Measurements from ENCODE around the gene APBB1IP. TPM values are rescaled to one million over a fixed set of nuclear protein-coding genes. Genes with fewer than 3 reads are reported as not detected.

The APBB1IP gene
- total and polyA plus RNA-seq, 9 of the 15 experiments (the other 6 are each of a cell fraction or from before 2014, with no cell fraction given) = 0.03 to 0.11 (median 0.06) TPM; not detected in 4

DNA sequence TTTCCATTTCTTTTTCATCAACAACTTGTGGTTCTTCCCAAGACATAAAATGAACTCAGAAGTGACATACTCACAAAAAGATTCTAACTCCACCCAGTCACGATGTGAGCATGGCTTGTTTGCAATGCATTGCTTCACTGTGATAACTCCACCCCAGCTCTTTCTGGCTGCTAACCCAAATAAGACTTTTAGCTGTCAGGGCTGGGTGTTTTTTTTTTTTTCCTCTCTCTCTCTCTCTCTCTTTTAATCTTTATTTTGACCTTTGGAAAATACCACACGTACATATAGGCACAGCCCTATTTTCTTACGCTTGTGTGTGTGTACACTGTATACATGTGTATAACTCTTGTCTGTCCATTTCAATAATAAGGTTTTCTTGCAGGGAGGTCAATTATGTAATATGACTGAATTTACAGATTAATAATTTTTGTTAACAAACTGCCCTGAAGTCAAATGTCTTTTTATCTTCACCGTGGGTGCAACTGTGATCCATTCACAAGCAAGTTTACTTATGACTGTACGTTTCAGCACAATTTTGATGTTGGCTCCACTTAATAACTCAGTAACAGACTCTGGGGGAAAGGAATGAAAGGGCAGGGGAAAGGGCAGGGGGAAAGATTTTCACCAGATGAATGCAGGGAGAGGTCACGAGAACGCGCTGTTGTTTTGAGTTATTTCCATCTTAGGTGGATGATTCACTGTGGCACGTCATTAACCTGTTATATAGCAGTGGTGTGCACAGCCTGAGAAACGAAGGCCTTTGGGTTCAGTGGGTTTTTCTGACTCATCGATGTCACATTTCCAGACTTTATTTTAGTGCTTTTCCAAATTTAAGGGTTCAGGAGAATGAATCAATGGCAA, 49.1 kb downstream of the APBB1IP start:
- no peak overlapping the region for H3K4me3 ChIP-seq
- no peak overlapping the region for H3K4me2 ChIP-seq (ENCODE audit: insufficient read depth, low read length)
- H3K9ac ChIP-seq (ENCODE audit: insufficient read depth in 1 of 2, low read depth in 2 of 2, low read length in 2 of 2) = no peak overlapping the region
- no peak for ATAC-seq
- no peaks in the 10 kb centered on the region for H3K9me3 ChIP-seq (replicated peaks; ENCODE audit: control insufficient read depth, insufficient read depth, low read depth, low read length)
- no peaks in the 10 kb centered on the region for H3K9me1 ChIP-seq (ENCODE audit: control insufficient read depth, insufficient read depth, low read length)
- WGBS (ENCODE audit: insufficient coverage, low coverage, missing lambda C conversion rate) = under 1% methylated on average over 11 of the region's 11 CpGs
- no peaks in the 10 kb centered on the region for H3K4me1 ChIP-seq (replicated peaks in 1 of 2; ENCODE audit: control insufficient read depth in 2 of 2, insufficient read depth in 2 of 2, low read length in 2 of 2)
- no peaks in the 10 kb centered on the region for H3K36me3 ChIP-seq (ENCODE audit: control insufficient read depth, insufficient read depth, low read length)
- intact Hi-C loops (cut with micrococcal nuclease) (no loop called here), in situ Hi-C loops (cut with MboI) (no loop called here)
- TF ChIP-seq RBM39 (optimal IDR thresholded peaks at IDR 0.05; ENCODE audit: low read depth, low read length) = no peak
- TF ChIP-seq FOSL1 (tag; conservative IDR thresholded peaks at IDR 0.05) = peak; percentile 34; the same call in 1 of the 2 replicates
- no peak for TF ChIP-seq NR2F6 (CRISPR knock-in tag; IDR thresholded peaks at IDR 0.05)
- no peak overlapping the region for H2AFZ ChIP-seq (ENCODE audit: low read depth, low read length)
- no peaks in the 10 kb centered on the region for H3K79me2 ChIP-seq (ENCODE audit: control insufficient read depth, insufficient read depth, low read length)
- no peak for DNase-seq (ENCODE audit: extremely low read depth in 1 of 4, low spot score in 3 of 4)
- no peak overlapping the region for H3K27ac ChIP-seq (ENCODE audit: extremely low read depth, low read depth, low read length)
- H3K27me3 ChIP-seq (ENCODE audit: control insufficient read depth in 2 of 2, insufficient read depth in 2 of 2, low read length in 2 of 2) = 0 out of 5 replicates have a peak, but pooled peaks cover 0 to 3% of the 10 kb centered on the region in 2 experiments
- H4K20me1 ChIP-seq (replicated peaks; ENCODE audit: control insufficient read depth, insufficient read depth, low read length) = no peaks in the 10 kb centered on the region
- CTCF ChIA-PET (ENCODE audit: low intra/inter-chr PET ratio) = no interaction called here
- BruUV-seq (replicated peaks) = no TSS peak
- POLR2A ChIA-PET = no interaction called here
- FAIRE-seq = no peak

DNA sequence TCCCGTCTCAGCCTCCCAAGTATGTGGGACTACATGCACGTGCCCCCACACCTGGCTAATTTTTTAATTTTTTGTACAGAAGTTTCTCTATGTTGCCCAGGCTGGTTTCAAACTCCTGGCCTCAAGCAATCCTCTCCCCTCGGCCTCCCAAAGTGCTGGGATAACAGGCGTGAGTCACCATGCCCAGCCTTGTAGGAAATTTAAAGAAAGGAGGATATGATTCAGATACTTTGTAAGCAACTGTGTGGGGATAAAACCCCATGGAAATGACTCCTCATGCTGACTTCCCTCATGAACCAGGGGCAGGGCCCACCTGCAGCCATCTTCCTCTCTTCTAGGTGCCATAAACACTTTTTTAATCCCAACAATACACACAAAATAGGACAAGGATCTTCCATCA, 50.2 kb downstream of the APBB1IP start:
- intact Hi-C loops (cut with micrococcal nuclease) (no loop called here), in situ Hi-C loops (cut with MboI) (no loop called here)
- ChIA-PET POLR2A (no interaction called here), CTCF (ENCODE audit: low intra/inter-chr PET ratio) (no interaction called here)
- no peaks in the 10 kb centered on the region for H3K36me3 ChIP-seq (ENCODE audit: control insufficient read depth, insufficient read depth, low read length)
- H3K4me1 ChIP-seq (replicated peaks in 1 of 2; ENCODE audit: control insufficient read depth in 2 of 2, insufficient read depth in 2 of 2, low read length in 2 of 2) = no peaks in the 10 kb centered on the region
- FAIRE-seq (no peak), ATAC-seq (no peak), DNase-seq (ENCODE audit: extremely low read depth in 1 of 4, low spot score in 3 of 4) (no peak)
- no peak overlapping the region for H3K27ac ChIP-seq (ENCODE audit: extremely low read depth, low read depth, low read length)
- H3K9me1 ChIP-seq (ENCODE audit: control insufficient read depth, insufficient read depth, low read length) = no peaks in the 10 kb centered on the region
- no peaks in the 10 kb centered on the region for H4K20me1 ChIP-seq (replicated peaks; ENCODE audit: control insufficient read depth, insufficient read depth, low read length)
- no peak overlapping the region for H3K4me2 ChIP-seq (ENCODE audit: insufficient read depth, low read length)
- no peaks in the 10 kb centered on the region for H3K79me2 ChIP-seq (ENCODE audit: control insufficient read depth, insufficient read depth, low read length)
- 0 out of 5 replicates have a peak, but pooled peaks cover 0 to 3% of the 10 kb centered on the region in 2 experiments for H3K27me3 ChIP-seq (ENCODE audit: control insufficient read depth in 2 of 2, insufficient read depth in 2 of 2, low read length in 2 of 2)
- BruUV-seq (replicated peaks) = no TSS peak
- 0% methylated on average over 4 of the region's 4 CpGs for WGBS (ENCODE audit: insufficient coverage, low coverage, missing lambda C conversion rate)
- no peak overlapping the region for H2AFZ ChIP-seq (ENCODE audit: low read depth, low read length)
- no peak overlapping the region for H3K4me3 ChIP-seq
- H3K9me3 ChIP-seq (replicated peaks; ENCODE audit: control insufficient read depth, insufficient read depth, low read depth, low read length) = no peaks in the 10 kb centered on the region
- no peak overlapping the region for H3K9ac ChIP-seq (ENCODE audit: insufficient read depth in 1 of 2, low read depth in 2 of 2, low read length in 2 of 2)
- TF ChIP-seq RBM15 (IDR thresholded peaks at IDR 0.05; ENCODE audit: insufficient read depth, low read length) (no peak), MAFF (IDR thresholded peaks at IDR 0.05; ENCODE audit: low read length) (no peak), ZBTB17 (CRISPR knock-in tag; IDR thresholded peaks at IDR 0.05) (no peak), ZEB2 (IDR thresholded peaks at IDR 0.05) (no peak)
- TF ChIP-seq, protein P1, sequence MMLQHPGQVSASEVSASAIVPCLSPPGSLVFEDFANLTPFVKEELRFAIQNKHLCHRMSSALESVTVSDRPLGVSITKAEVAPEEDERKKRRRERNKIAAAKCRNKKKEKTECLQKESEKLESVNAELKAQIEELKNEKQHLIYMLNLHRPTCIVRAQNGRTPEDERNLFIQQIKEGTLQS (IDR thresholded peaks at IDR 0.05) = no peak
- TF ChIP-seq, protein P1 (CRISPR knock-in tag; conservative IDR thresholded peaks at IDR 0.05) = no peak
- TF ChIP-seq, protein P2, sequence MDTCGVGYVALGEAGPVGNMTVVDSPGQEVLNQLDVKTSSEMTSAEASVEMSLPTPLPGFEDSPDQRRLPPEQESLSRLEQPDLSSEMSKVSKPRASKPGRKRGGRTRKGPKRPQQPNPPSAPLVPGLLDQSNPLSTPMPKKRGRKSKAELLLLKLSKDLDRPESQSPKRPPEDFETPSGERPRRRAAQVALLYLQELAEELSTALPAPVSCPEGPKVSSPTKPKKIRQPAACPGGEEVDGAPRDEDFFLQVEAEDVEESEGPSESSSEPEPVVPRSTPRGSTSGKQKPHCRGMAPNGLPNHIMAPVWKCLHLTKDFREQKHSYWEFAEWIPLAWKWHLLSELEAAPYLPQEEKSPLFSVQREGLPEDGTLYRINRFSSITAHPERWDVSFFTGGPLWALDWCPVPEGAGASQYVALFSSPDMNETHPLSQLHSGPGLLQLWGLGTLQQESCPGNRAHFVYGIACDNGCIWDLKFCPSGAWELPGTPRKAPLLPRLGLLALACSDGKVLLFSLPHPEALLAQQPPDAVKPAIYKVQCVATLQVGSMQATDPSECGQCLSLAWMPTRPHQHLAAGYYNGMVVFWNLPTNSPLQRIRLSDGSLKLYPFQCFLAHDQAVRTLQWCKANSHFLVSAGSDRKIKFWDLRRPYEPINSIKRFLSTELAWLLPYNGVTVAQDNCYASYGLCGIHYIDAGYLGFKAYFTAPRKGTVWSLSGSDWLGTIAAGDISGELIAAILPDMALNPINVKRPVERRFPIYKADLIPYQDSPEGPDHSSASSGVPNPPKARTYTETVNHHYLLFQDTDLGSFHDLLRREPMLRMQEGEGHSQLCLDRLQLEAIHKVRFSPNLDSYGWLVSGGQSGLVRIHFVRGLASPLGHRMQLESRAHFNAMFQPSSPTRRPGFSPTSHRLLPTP (IDR thresholded peaks at IDR 0.05; ENCODE audit: borderline replicate concordance, extremely low read depth, insufficient read length) = no peak
- TF ChIP-seq, protein P3, sequence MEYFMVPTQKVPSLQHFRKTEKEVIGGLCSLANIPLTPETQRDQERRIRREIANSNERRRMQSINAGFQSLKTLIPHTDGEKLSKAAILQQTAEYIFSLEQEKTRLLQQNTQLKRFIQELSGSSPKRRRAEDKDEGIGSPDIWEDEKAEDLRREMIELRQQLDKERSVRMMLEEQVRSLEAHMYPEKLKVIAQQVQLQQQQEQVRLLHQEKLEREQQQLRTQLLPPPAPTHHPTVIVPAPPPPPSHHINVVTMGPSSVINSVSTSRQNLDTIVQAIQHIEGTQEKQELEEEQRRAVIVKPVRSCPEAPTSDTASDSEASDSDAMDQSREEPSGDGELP (CRISPR knock-in tag; IDR thresholded peaks at IDR 0.05; ENCODE audit: borderline replicate concordance) = no peak

Data from K562 (cell line).